Uterus (tissue), 2 donors: ENCODE data around the gene TAS2R50.

ENCODE experiments used
- POLR2A ChIP-seq, 2 donors: fragments of 450-650 bp; IDR thresholded peaks; one replicate each; pipeline ENCODE4 v1.6.1; 2016; ENCODE audit warnings: antibody characterized with exemption in 2 of 2, mild to moderate bottlenecking in 1 of 2, moderate library complexity in 1 of 2
- TF ChIP-seq, protein P1 (sequence below), 4 experiments: fragments of 200-600 bp in 2 of 4; fragments of 450-650 bp in 2 of 4; sonication (generic) in 2 of 4; IDR thresholded peaks; one replicate each; pipeline ENCODE4 v1.5.1; 2016 to 2019; ENCODE audit warnings: antibody characterized with exemption in 4 of 4, mild to moderate bottlenecking in 2 of 4, moderate library complexity in 1 of 4

DNA sequence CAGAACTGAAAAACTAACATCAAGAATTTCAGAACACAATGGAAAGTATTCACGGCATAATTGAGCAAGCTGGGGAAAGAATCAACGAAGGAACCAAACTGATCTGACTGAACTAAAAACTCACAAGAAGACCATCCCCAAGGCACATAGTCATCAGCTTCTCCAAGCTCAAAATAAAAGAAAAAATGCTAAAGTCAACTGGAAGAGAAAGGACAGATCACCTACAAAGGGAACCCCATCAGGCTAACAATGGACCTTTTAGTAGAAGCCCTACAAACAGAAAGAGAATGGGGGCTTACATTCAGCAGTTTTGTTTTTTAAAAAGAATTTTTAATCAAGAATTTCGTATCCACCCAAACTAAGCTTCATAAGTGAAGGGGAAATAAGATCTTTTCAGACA is 11.7 kb downstream of the TAS2R50 start:
- TF ChIP-seq, protein P1, sequence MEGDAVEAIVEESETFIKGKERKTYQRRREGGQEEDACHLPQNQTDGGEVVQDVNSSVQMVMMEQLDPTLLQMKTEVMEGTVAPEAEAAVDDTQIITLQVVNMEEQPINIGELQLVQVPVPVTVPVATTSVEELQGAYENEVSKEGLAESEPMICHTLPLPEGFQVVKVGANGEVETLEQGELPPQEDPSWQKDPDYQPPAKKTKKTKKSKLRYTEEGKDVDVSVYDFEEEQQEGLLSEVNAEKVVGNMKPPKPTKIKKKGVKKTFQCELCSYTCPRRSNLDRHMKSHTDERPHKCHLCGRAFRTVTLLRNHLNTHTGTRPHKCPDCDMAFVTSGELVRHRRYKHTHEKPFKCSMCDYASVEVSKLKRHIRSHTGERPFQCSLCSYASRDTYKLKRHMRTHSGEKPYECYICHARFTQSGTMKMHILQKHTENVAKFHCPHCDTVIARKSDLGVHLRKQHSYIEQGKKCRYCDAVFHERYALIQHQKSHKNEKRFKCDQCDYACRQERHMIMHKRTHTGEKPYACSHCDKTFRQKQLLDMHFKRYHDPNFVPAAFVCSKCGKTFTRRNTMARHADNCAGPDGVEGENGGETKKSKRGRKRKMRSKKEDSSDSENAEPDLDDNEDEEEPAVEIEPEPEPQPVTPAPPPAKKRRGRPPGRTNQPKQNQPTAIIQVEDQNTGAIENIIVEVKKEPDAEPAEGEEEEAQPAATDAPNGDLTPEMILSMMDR (IDR thresholded peaks at IDR 0.05), result no peak
- no peak for TF ChIP-seq POLR2A (IDR thresholded peaks at IDR 0.05)
